ENCODE results near the gene DDR2.

DDR2 gene

GRCh38 chr1:162710780-162711465, 78.7 kb downstream of the DDR2 start:
- TF ChIP-seq PPARA (CRISPR knock-in tag; IDR thresholded peaks at IDR 0.05; ENCODE audit: borderline replicate concordance) = no peak
- TF ChIP-seq ISL1 (CRISPR knock-in tag; IDR thresholded peaks at IDR 0.05) = no peak
- TF ChIP-seq ZFP30 (CRISPR knock-in tag; IDR thresholded peaks at IDR 0.05) = no peak
- TF ChIP-seq CSRNP3 (CRISPR knock-in tag; IDR thresholded peaks at IDR 0.05) = no peak

DNA sequence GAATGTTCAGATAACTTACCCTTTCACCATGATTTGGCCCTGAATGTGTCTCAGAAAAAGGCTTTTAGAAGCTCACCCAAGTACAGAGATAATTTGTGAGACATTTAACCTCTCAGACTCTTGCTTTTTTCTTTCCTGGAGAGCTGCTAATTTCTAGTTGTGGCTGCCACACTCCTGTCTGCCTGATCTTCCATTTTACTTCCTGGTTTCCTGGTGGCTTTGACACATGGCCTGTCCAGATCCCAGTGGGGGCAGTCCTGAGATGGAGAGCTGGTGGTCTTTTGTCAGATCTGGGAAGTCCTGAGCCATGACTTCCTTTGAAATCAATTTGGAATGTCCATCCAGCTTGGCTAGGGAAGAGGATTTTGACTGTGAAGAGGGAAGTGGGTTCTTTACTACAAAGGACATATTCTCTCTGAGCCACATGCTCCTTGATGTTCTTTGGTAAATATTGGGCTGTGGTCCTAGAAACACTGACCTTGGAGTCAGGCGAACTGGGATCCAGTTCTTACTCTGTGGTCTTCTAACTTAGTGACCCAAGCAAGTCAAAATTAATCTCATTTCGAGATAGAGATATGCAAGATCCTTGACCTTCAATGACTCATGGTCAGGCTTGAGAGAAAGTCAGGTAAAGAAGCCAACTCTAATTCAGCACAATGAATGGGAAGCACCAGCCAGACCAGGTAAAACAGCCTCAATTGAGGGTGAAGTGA, 80.2 kb downstream of the DDR2 start:
- ATAC-seq = no peak

More at GRCh38 chr1:162710780-162711465, 78.7 kb downstream of the DDR2 start:
- peak; percentile 8; the same call in 2 of the 3 replicates for ATAC-seq

More for the DNA sequence above, 80.2 kb downstream of the DDR2 start:
- no peak for TF ChIP-seq CREB5 (CRISPR knock-in tag; IDR thresholded peaks at IDR 0.05; ENCODE audit: low read depth)
- no peak for TF ChIP-seq ZC3H10 (CRISPR knock-in tag; IDR thresholded peaks at IDR 0.05)
- TF ChIP-seq, protein P1, sequence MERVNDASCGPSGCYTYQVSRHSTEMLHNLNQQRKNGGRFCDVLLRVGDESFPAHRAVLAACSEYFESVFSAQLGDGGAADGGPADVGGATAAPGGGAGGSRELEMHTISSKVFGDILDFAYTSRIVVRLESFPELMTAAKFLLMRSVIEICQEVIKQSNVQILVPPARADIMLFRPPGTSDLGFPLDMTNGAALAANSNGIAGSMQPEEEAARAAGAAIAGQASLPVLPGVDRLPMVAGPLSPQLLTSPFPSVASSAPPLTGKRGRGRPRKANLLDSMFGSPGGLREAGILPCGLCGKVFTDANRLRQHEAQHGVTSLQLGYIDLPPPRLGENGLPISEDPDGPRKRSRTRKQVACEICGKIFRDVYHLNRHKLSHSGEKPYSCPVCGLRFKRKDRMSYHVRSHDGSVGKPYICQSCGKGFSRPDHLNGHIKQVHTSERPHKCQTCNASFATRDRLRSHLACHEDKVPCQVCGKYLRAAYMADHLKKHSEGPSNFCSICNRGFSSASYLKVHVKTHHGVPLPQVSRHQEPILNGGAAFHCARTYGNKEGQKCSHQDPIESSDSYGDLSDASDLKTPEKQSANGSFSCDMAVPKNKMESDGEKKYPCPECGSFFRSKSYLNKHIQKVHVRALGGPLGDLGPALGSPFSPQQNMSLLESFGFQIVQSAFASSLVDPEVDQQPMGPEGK (CRISPR knock-in tag; IDR thresholded peaks at IDR 0.05; ENCODE audit: borderline replicate concordance) = no peak
- no peak for TF ChIP-seq PPARA (CRISPR knock-in tag; IDR thresholded peaks at IDR 0.05; ENCODE audit: borderline replicate concordance)
- no peak for TF ChIP-seq ZFP30 (CRISPR knock-in tag; IDR thresholded peaks at IDR 0.05)
- TF ChIP-seq ZNF70 (CRISPR knock-in tag; IDR thresholded peaks at IDR 0.05) = no peak
- no peak for TF ChIP-seq ESRRG (CRISPR knock-in tag; IDR thresholded peaks at IDR 0.05)
- TF ChIP-seq CSDC2 (CRISPR knock-in tag; IDR thresholded peaks at IDR 0.05) = no peak
- TF ChIP-seq POU6F1 (CRISPR knock-in tag; IDR thresholded peaks at IDR 0.05; ENCODE audit: borderline replicate concordance, low read depth) = no peak
- TF ChIP-seq RARB (CRISPR knock-in tag; IDR thresholded peaks at IDR 0.05) = no peak
- TF ChIP-seq ISL1 (CRISPR knock-in tag; IDR thresholded peaks at IDR 0.05) = no peak
- no peak for TF ChIP-seq TOX (CRISPR knock-in tag; IDR thresholded peaks at IDR 0.05; ENCODE audit: borderline replicate concordance)
- TF ChIP-seq TCF4 (CRISPR knock-in tag; IDR thresholded peaks at IDR 0.05; ENCODE audit: borderline replicate concordance) = no peak
- TF ChIP-seq ZNF8 (CRISPR knock-in tag; IDR thresholded peaks at IDR 0.05) = no peak
- TF ChIP-seq CSRNP3 (CRISPR knock-in tag; IDR thresholded peaks at IDR 0.05) = no peak
- TF ChIP-seq TSHZ2 (CRISPR knock-in tag; IDR thresholded peaks at IDR 0.05) = no peak
- no peak for TF ChIP-seq ZNF565 (CRISPR knock-in tag; conservative IDR thresholded peaks at IDR 0.05; ENCODE audit: low read depth)

Measured in SK-N-SH treated with all-trans-retinoic acid at 6 μM for 48 hours (cell line).